A673 (cell line): ENCODE results near the gene TRIM59. TPM values are rescaled to one million over a fixed set of nuclear protein-coding genes. Genes with fewer than 3 reads are reported as not detected.

Experiments used
- BruUV-seq: library from RNA; stranded (reverse); fragments of 400-500 nt; replicated peaks from 2 replicates; lab custom pipeline; 2021; lab: Mats Ljungman, UMichigan
- CTCF ChIA-PET: fragments of 300-600 bp; sonication (Branson Sonifier 250); formaldehyde crosslinking; loops from one replicate; lab custom pipeline; 2022; ENCODE audit warnings: antibody characterized with exemption; lab: Charles Lee
- POLR2A ChIA-PET: fragments of 300-600 bp; sonication (Branson Sonifier 250); formaldehyde crosslinking; loops from one replicate; lab custom pipeline; 2022; ENCODE audit warnings: antibody characterized with exemption; ENCODE audit not compliant: low non-redundant PET; lab: Charles Lee
- DNase-seq: peaks from one replicate; pipeline ENCODE4 v3.0.0-alpha.2; 2015; ENCODE audit warnings: low spot score
- H3K27ac ChIP-seq: fragments of 200-600 bp; sonication (generic); 2 replicates; pipeline ENCODE4 v1.5.1; 2016; ENCODE audit warnings: mixed run types, low read depth, mild to moderate bottlenecking, mixed read lengths, antibody characterized with exemption, low read length; ENCODE audit not compliant: poor library complexity, severe bottlenecking
- H3K27me3 ChIP-seq: fragments of 200-600 bp; sonication (generic); replicated peaks from 2 replicates; pipeline ENCODE4 v1.6.1; 2017; ENCODE audit warnings: mixed run types, low read depth, mild to moderate bottlenecking, mixed read lengths, antibody characterized with exemption, low read length; ENCODE audit not compliant: insufficient read depth, poor library complexity
- H3K36me3 ChIP-seq: fragments of 200-600 bp; sonication (generic); 2 replicates; pipeline ENCODE4 v1.6.1; 2016; ENCODE audit warnings: mixed run types, mild to moderate bottlenecking, mixed read lengths, antibody characterized with exemption, low read length; ENCODE audit not compliant: insufficient read depth, poor library complexity, severe bottlenecking
- H3K4me1 ChIP-seq: fragments of 200-600 bp; sonication (generic); 2 replicates; pipeline ENCODE4 v1.6.1; 2017; ENCODE audit warnings: mixed run types, mild to moderate bottlenecking, mixed read lengths, antibody characterized with exemption, low read length; ENCODE audit not compliant: insufficient read depth, poor library complexity, severe bottlenecking
- H3K4me3 ChIP-seq: fragments of 200-600 bp; sonication (generic); 2 replicates; pipeline ENCODE4 v1.5.1; 2016; ENCODE audit warnings: low read depth, mixed run types, mild to moderate bottlenecking, mixed read lengths, low read length; ENCODE audit not compliant: poor library complexity, severe bottlenecking
- H3K9me3 ChIP-seq: fragments of 200-600 bp; sonication (generic); 2 replicates; pipeline ENCODE4 v1.6.1; 2016; ENCODE audit warnings: mixed run types, low read depth, mild to moderate bottlenecking, mixed read lengths, antibody characterized with exemption, low read length; ENCODE audit not compliant: poor library complexity, severe bottlenecking
- CTCF ChIP-seq: fragments of 300-800, 200-600 bp; sonication (generic); conservative IDR thresholded peaks from 2 replicates; pipeline ENCODE4 v1.5.1; 2017; ENCODE audit warnings: low read depth, mild to moderate bottlenecking, antibody characterized with exemption, low read length, moderate library complexity, mixed read lengths
- EZH2 ChIP-seq: fragments of 200-600 bp; sonication (generic); IDR thresholded peaks from 2 replicates; pipeline ENCODE4 v1.6.1; 2017; ENCODE audit warnings: borderline replicate concordance, low read depth, mild to moderate bottlenecking, mixed read lengths, antibody characterized with exemption, low read length; ENCODE audit not compliant: poor library complexity, severe bottlenecking
- intact Hi-C: fragments of 100-400 bp; cut with micrococcal nuclease; formaldehyde crosslinking; loops from one replicate; pipeline ENCODE4 v1.10.0; 2022; ENCODE audit not compliant: unreplicated experiment
- total RNA-seq: library from RNA; stranded (reverse); gene quantifications from 2 replicates; pipeline ENCODE4 v1.2.3, GENCODE V29; 2021

Gene TRIM59
- total RNA-seq, 1 experiment from 2014 or later = 15.3 TPM

GRCh38 chr3:160394009-160394392 is 55.6 kb downstream of the TRIM59 start:
- H3K27me3 ChIP-seq = no peaks in the 10 kb centered on the region
- no peaks in the 10 kb centered on the region for H3K9me3 ChIP-seq
- peaks cover 19% of the 10 kb centered on the region for H3K4me1 ChIP-seq
- intact Hi-C loops = no loop called here
- DNase-seq = no peak
- TF ChIP-seq EZH2 (no peak), CTCF (no peak)
- H3K36me3 ChIP-seq = no peaks in the 10 kb centered on the region
- H3K27ac ChIP-seq = no peak overlapping the region
- BruUV-seq = no TSS peak
- no peak overlapping the region for H3K4me3 ChIP-seq
- CTCF ChIA-PET = no interaction called here
- POLR2A ChIA-PET = no interaction called here

- TF ChIP-seq EZH2 (no peak), CTCF (no peak)
- Histone ChIP-seq H3K4me1 (peaks cover 19% of the 10 kb centered on the region), H3K27me3 (no peaks in the 10 kb centered on the region), H3K27ac (no peak overlapping the region), H3K9me3 (no peaks in the 10 kb centered on the region), H3K36me3 (no peaks in the 10 kb centered on the region), H3K4me3 (no peak overlapping the region)
- ChIA-PET POLR2A (no interaction called here), CTCF (no interaction called here)
- BruUV-seq = no TSS peak
- intact Hi-C loops = no loop called here
- no peak for DNase-seq
Observed at GRCh38 chr3:160393346-160394008, 56.1 kb downstream of the TRIM59 start.

GRCh38 chr3:160392798-160393197 is 56.8 kb downstream of the TRIM59 start:
- DNase-seq = no peak
- TF ChIP-seq EZH2 = no peak
- TF ChIP-seq CTCF = no peak
- H3K9me3 ChIP-seq = no peaks in the 10 kb centered on the region
- H3K4me3 ChIP-seq = no peak overlapping the region
- H3K27me3 ChIP-seq = no peaks in the 10 kb centered on the region
- POLR2A ChIA-PET = no interaction called here
- intact Hi-C loops = no loop called here
- CTCF ChIA-PET = no interaction called here
- no TSS peak for BruUV-seq
- no peaks in the 10 kb centered on the region for H3K36me3 ChIP-seq
- peaks cover 13% of the 10 kb centered on the region for H3K4me1 ChIP-seq
- H3K27ac ChIP-seq = no peak overlapping the region
